HG03521 (cell line): ENCODE data around the gene WIPF2.

Experiments
- ATAC-seq: cut with Tn5 transposase; IDR thresholded peaks from one replicate; pipeline ENCODE4 v1.9.1; 2021; ENCODE audit warnings: mild to moderate bottlenecking, moderate library complexity; ENCODE audit not compliant: unreplicated experiment

Gene WIPF2

GRCh38 chr17:40323391-40324381 is 104.6 kb downstream of the WIPF2 start:
- ATAC-seq, result no peak

- no peak for ATAC-seq
These were observed 106.3 kb downstream of the WIPF2 start for GRCh38 chr17:40325156-40326013.

- ATAC-seq, result no peak
These were observed 107.1 kb downstream of the WIPF2 start for GRCh38 chr17:40326014-40326831.

- no peak for ATAC-seq
These were observed 107.7 kb downstream of the WIPF2 start for GRCh38 chr17:40326832-40327199.

- ATAC-seq, result no peak
These were observed 108.2 kb downstream of the WIPF2 start for GRCh38 chr17:40327244-40327729.

- no peak for ATAC-seq
These were observed 108.8 kb downstream of the WIPF2 start for GRCh38 chr17:40327735-40328385.

GRCh38 chr17:40328386-40328766 is 109.3 kb downstream of the WIPF2 start:
- no peak for ATAC-seq

GRCh38 chr17:40329839-40330794 is 111.0 kb downstream of the WIPF2 start:
- ATAC-seq, result no peak

- ATAC-seq, result no peak
These were observed 111.9 kb downstream of the WIPF2 start for GRCh38 chr17:40330850-40331470.

- no peak for ATAC-seq
These were observed 112.9 kb downstream of the WIPF2 start for GRCh38 chr17:40331743-40332641.
